ENCODE results near the gene LARGE1.

Gene LARGE1

GRCh38 chr22:33825761-33826160 is 94.5 kb downstream of the LARGE1 start:
- DNase-seq (ENCODE audit: low read depth in 1 of 2, low spot score in 1 of 2) = no peak

- no peak for DNase-seq (ENCODE audit: low read depth in 1 of 2, low spot score in 1 of 2)
Observed at GRCh38 chr22:33823552-33823951, 96.7 kb downstream of the LARGE1 start.

DNA sequence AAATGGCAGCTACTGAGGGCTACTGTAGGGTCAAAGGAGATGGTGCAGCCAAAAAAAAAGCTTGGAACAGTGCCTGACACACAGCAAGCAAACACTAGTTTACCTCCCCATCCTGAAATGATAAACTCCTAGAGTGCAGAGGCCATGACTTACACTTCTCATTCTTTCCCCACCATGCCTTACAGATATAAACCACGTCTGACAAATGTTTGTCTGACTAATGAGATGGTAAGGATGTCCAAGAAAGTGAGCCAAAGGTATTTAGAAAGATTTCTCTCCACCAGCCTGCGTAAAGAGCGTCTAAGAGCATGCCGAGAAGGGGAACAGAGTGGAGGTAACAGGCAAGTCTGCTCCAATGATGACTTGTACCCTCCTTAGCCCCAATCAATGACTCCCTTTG is 99.0 kb downstream of the LARGE1 start:
- DNase-seq (ENCODE audit: low read depth in 1 of 2, low spot score in 1 of 2) = no peak

DNA sequence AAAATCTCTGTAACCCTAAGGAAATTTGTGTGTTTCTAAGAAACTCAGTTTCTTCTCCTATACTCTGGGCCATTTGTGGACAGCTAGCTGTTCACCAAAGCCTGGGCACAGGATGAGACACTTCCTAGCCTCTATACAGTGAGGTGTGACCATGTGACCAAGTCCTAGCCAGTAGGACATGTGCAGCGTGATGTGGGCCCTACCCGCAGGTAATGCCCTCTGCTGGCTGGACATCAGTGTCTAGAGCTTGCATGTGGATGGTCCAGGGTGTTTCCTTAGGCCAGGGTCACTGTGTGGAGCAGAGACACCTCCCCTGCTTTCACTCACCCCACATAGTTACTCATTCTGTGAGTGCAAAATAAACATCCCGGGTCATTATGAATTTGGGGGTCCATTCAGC is 100.5 kb downstream of the LARGE1 start:
- no peak for DNase-seq (ENCODE audit: low read depth in 1 of 2, low spot score in 1 of 2)

DNA sequence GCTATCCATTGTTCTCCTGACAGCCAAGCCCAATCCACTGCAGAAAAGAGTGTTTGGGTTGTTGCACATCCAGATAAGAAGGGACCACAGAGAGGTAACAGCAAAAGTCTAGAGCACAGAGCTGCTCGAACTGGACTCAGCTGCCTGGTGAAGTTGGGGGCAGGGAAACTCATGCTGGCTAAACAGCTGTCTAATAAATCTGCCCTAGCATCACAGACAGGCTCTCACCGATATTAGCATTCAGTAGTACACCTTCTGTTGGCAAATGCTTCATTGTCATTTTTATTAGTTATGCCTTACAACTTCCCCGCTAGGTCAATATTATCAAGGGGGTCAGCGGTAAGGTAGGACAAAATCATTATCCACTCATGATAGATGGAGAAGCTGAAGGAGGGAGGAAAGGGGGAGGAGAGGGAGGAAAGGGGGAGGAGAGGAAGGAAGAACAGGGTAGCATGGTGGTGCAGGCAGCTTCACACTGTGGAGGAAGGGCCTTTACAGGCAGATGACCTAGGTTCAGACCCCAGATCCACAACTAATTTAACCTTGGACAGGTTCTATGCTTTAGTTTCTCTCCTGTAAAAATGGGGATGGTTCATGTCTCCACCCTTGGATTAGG is 102.7 kb downstream of the LARGE1 start:
- no peak for DNase-seq (ENCODE audit: low read depth in 1 of 2, low spot score in 1 of 2)

DNA sequence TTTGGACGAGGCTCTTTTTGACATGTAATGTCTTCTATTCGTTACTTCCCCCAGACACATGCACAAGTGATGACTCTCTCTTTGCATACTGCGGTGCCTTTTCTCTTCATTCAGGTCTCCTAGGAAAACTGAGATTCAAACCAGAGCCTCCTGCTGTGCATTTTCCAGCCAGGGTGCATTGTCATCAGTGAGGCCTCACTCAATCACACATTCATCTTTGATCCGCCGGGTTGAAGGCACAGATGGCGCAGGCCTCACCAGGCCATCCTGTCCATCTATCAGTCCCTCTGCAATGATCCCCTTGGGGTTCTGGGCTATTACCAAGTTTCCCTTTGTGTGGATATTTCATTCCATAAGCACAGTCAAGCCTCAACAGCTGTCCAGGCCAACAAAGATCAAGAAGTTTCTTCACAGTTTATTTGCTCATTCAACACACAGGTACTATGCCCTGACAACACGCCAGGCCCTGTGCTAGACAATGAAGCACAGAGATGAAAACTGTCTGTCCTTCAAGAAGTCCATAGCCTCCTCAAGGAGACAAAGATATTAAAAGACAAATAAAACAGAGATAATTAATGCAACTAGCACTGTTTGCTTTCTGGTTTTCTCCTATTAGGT is 107.8 kb downstream of the LARGE1 start:
- DNase-seq (ENCODE audit: low read depth in 1 of 2, low spot score in 1 of 2) = no peak

GRCh38 chr22:33811686-33812085 is 108.6 kb downstream of the LARGE1 start:
- no peak for DNase-seq (ENCODE audit: low read depth in 1 of 2, low spot score in 1 of 2)

GRCh38 chr22:33811208-33811607 is 109.1 kb downstream of the LARGE1 start:
- no peak for DNase-seq (ENCODE audit: low read depth in 1 of 2, low spot score in 1 of 2)

DNA sequence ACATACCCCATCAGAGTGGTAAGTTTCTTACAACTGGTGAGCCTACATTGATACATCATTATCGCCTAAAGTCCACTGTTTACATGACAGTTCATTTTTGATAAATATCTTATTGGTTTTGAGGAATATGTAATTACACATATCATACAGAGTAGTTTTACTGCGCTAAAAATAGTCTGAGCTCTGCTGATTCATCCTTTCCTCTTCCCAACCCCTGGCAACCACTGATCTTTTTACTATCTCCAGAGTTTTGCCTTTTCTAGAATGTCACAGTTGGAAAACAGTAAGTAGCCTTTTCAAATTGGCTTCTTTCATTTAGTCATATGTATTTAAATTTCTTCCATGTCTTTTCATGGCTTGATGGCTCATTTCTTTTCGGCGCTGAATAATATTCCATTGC is 112.8 kb downstream of the LARGE1 start:
- DNase-seq (ENCODE audit: low read depth in 1 of 2, low spot score in 1 of 2) = no peak

GRCh38 chr22:33806191-33806590 is 114.1 kb downstream of the LARGE1 start:
- no peak for DNase-seq (ENCODE audit: low read depth in 1 of 2, low spot score in 1 of 2)

- no peak for DNase-seq (ENCODE audit: low read depth in 1 of 2, low spot score in 1 of 2)
Observed at GRCh38 chr22:33803371-33804282, 116.6 kb downstream of the LARGE1 start.

- DNase-seq (ENCODE audit: low read depth in 1 of 2, low spot score in 1 of 2) = no peak
Observed at GRCh38 chr22:33798401-33798800, 121.9 kb downstream of the LARGE1 start.

GRCh38 chr22:33796494-33796893 is 123.8 kb downstream of the LARGE1 start:
- no peak for DNase-seq (ENCODE audit: low read depth in 1 of 2, low spot score in 1 of 2)

- no peak for DNase-seq (ENCODE audit: low read depth in 1 of 2, low spot score in 1 of 2)
Observed at GRCh38 chr22:33793475-33793874, 126.8 kb downstream of the LARGE1 start.

- DNase-seq (ENCODE audit: low read depth in 1 of 2, low spot score in 1 of 2) = no peak
Observed at GRCh38 chr22:33792832-33793231, 127.4 kb downstream of the LARGE1 start.

- DNase-seq (ENCODE audit: low read depth in 1 of 2, low spot score in 1 of 2) = no peak
Observed at GRCh38 chr22:33789690-33790253, 130.5 kb downstream of the LARGE1 start.

DNA sequence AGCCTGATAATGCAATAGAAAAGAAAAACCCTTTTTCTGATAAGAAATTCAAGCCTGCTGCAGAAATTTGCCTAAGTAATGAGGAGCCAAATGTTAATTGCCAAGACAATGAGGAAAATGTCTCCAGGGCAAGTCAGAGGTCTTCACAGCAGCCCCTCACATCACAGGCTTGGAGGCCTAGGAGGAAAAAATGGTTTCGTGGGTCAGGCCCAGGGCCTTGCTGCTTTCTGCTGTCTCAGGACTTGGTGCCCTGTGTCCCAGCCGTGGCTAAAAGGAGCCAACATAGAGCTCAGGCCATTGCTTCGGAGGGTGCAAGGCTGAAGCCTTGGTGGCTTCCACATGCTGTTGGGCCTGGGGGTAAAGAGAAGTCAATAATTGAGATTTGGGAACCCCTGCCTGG is 131.3 kb downstream of the LARGE1 start:
- DNase-seq (ENCODE audit: low read depth in 1 of 2, low spot score in 1 of 2) = no peak

- no peak for DNase-seq (ENCODE audit: low read depth in 1 of 2, low spot score in 1 of 2)
Observed at GRCh38 chr22:33787645-33788456, 132.4 kb downstream of the LARGE1 start.

- DNase-seq (ENCODE audit: low read depth in 1 of 2, low spot score in 1 of 2) = no peak
Observed at GRCh38 chr22:33786149-33786548, 134.1 kb downstream of the LARGE1 start.

DNA sequence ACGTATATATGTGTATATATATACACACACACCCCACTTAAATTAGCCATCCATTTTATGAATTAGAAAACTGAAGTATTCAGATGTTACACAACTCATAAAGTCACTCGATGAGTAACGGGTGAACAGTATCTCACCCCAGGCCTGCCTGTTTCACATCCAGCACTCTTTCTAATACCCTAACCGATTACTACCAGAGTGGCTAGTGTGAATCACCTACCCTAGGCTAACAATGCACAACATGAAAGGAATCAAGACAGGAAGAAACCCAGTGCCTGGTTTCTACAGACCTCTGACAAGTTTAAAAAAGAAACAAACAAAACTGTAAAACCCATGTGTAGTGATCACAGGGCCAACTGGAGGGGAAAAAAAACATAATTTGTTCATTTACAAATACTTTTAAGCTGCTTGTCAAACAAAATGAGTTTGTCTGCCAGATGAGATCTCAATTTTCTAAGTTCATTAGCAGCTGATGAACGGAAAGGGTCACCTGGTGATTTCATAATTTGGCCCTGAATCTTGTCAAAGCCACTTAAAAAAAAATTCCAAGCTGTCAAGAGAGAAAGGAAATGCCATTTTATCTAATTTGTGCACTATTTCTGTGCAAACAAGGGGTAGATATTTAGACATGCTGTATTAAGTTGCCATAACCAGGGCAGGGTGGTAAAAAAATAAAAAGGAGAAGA is 134.8 kb downstream of the LARGE1 start:
- DNase-seq (ENCODE audit: low read depth in 1 of 2, low spot score in 1 of 2) = no peak

Data from stimulated activated CD4-positive, alpha-beta T cell treated with anti-CD3 and anti-CD28 coated beads, Interleukin-15, amount 100 ng/mL, for 1 hour (primary cell).